Measurements from ENCODE around the gene NKAIN1.
"Not testable (repeated sequence)": the region's sequence is repeated elsewhere in the genome, so short reads cannot be mapped to it uniquely, and the experiment has no call there.

Gene NKAIN1

GRCh38 chr1:31239653-31240241 is at the start of gene NKAIN1:
NKAIN1 (minus strand) TSS chr1:31239887; CDS start chr1:31239547, 340 bp downstream.
- no peak for DNase-seq (ENCODE audit: low read depth in 3 of 3)

GRCh38 chr1:31289021-31289420 is 49.3 kb upstream of the NKAIN1 start:
- DNase-seq (ENCODE audit: low read depth in 3 of 3) = no peak

GRCh38 chr1:31287791-31288190 is 48.1 kb upstream of the NKAIN1 start:
- not testable (repeated sequence) for DNase-seq (ENCODE audit: low read depth in 3 of 3)

GRCh38 chr1:31282426-31282825 is 42.7 kb upstream of the NKAIN1 start:
- DNase-seq (ENCODE audit: low read depth in 3 of 3) = not testable (repeated sequence)

DNA sequence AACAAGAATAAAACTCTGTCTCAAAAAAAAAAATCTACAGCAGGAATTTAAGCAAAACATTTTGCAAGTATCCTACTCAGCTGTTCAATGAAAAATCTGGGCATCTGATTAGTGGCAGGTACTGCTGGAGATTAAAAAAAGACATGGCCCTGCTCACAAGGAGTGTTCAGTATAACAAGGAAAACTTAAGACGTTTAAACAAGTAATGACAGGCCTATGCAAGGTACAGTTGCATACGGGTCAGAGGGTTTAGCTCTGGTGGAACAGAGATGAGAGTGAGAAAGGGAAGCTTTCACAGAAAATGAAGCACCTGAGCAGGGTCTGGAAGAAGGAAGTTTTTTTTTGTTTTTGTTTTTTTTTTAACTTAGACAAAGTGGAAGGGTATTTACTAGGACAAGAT is 33.9 kb upstream of the NKAIN1 start:
- no peak for DNase-seq (ENCODE audit: low read depth in 3 of 3)

GRCh38 chr1:31272369-31272768 is 32.7 kb upstream of the NKAIN1 start:
- no peak for DNase-seq (ENCODE audit: low read depth in 3 of 3)

DNA sequence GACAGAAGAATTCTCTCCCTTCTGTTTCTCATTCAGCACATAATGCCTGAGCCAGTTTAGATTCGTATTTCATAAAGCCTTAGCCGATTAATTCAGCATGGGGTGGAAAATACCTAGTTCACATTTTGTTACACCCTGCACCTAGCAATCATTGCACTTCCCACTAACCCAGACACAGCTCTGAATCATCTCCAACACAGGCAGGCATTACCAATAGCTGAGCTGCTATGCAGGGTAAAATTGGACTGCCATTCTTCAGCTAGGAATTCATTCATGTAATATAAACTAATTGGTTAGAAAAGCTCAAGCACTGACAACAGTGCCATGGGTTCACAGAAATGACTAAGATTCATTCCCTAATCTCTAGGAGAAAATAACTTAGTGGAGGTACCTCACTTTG is 26.9 kb upstream of the NKAIN1 start:
- no peak for DNase-seq (ENCODE audit: low read depth in 3 of 3)

DNA sequence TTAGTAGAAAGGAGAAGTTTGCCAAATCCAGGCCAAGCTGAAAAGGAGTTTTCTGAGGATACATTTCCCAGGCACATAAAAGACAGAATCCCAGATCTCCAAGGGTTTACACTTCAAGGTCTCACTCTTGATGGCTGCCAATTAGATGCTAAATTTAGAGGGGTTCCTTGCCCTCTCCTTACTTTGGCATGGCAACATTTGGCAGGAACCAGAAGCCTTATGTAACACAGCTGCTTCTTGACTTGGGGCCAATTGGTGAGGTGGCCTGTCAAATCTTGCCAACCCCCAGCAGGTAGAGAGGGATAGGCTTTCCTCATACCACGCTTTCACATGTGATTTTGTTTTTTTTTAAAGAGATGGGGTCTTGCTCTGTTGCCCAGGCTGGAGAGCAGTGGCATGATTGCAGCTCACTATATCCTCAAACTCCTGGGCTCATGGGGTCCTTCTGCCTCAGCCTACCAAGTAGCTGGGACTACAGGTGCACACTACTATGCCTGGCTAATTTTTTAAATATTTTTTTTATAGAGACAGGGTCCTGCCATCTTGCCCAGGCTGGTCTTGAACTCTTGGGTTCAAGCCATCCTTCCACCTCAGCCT is 25.2 kb upstream of the NKAIN1 start:
- no peak for DNase-seq (ENCODE audit: low read depth in 3 of 3)

DNA sequence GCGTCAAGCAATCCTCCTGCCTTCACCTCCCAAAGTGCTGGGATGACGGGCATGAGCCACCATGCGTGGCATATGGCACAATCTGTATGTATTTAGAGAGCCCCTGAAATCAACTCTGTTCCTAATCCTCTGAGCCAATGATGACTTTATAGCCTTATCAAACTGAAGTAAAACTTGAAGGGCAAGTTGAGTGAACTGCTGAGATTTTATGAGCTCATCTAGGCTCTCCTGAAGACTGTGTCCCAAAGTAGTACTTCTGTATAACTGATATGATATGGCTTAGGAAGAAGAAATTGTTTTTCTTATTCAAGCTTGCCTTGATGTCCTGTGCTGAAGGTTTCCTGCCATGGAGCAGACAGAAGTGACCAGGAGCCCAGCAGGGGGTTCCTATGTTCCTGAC is 23.7 kb upstream of the NKAIN1 start:
- no peak for DNase-seq (ENCODE audit: low read depth in 3 of 3)

DNA sequence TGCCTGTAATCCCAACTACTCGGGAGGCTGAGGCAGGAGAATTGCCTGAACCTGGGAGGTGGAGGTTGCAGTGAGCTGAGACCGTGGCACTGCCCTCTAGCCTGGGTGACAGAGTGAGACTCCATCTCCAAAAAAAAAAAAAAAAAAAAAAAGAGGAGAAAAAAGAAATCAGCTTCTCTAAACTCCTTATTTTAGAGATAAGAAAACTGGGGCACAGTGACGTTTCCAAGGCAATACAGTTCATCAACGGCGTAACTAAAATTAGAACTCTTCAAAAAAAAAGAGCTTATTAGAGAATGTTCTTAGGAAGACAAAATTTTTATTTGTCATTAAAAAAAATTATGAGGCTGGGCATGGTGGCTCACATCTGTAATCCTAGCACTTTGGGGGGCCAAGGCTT is 22.7 kb upstream of the NKAIN1 start:
- not testable (repeated sequence) for DNase-seq (ENCODE audit: low read depth in 3 of 3)

DNA sequence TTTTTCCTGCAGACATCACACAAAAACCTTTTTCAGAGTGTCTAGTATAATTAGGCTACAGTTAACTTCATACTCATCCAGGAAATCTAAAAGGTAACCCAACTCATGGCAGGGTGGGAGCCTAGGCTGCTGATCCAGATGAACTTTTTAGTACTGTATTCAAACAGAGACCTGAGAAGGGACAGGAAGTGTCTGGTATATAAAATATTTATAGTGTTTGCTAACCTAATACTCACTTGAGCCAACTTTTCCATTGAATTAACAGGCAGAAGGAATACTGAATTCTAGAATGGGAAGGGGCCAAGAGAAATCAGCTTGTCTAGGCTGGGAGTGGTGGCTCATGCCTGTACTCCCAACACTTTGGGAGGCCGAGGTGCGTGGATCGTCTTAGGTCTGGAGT is 22.2 kb upstream of the NKAIN1 start:
- DNase-seq (ENCODE audit: low read depth in 3 of 3) = no peak

DNA sequence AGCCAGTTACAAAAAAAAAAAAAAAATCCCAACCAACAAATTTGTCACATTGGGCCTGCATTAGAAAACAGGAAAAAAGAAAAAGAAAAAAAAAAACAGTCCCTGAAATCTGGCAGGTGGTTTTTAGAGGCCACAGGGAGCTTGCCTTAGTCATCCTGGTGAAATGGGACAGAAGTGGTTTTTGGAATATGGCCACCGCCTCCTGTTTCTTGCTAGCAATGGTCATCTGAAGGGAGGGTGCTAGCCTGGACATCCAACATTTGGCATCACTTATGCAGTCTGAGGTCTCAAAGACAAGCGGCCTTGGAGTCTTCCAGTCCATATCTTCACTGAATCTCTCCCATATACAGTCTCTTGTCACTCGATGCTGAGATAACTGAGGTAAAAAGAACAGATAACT is 20.1 kb upstream of the NKAIN1 start:
- DNase-seq (ENCODE audit: low read depth in 3 of 3) = no peak

DNA sequence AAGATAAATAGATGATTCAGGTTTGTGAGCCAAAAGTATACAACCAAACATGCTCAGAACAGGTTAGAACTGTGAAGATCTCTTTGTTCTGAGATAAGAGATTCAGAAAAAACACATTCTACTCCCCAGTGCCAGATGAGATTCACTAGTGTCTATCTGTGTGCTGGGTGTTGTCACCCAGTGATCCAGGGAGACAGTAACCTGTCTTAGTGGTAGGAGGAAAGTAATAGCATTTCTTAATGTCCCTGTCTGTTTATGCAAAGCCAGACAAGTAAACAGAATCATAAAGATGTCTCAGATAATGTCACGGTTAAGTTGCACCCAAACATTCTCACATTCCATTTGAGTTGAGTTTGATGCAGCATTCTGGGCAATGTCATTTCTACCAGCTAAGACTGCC is 18.9 kb upstream of the NKAIN1 start:
- DNase-seq (ENCODE audit: low read depth in 3 of 3) = no peak

- no peak for DNase-seq (ENCODE audit: low read depth in 3 of 3)
Measured at GRCh38 chr1:31257213-31257612, 17.5 kb upstream of the NKAIN1 start.

GRCh38 chr1:31249854-31250253 is 10.2 kb upstream of the NKAIN1 start:
- DNase-seq (ENCODE audit: low read depth in 3 of 3) = no peak

DNA sequence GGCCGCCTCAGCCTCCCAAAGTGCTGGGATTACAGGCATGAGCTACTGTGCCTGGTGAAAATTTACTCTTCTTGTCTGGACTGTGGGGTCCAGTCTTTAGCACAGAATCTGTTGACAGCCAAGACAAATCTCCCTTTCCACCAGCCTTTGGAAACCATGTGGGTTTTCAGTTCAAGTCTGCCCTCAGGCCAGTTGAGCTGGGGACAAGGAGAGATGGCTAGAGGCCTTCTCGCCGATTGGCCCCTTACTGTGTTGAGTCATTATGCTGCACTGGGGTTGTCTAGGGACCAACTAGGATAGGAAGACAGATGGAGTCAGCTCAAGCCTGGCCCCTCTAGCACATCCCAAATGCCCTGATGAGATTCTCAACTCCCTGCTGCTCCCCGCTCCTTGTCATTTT is 8.6 kb upstream of the NKAIN1 start:
- no peak for DNase-seq (ENCODE audit: low read depth in 3 of 3)

DNA sequence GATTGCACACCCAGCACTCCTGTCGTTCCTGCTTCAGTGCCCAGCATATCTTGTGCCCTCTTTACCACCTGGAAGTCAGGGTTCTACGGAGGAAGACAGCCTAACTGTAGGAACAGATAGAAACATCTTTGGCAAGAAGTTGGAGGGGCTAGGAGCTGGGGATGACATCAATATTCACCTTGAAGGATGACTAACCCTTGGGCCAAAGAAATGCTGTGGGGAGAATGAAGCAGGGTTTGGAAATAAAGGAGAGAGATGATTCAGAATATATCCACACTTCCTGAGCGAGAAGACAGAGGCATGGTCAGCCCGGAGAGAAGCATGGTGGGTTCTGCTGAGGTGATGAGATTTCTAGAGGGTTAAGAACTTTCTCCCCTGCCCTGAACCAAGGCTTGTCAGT is 4.6 kb upstream of the NKAIN1 start:
- DNase-seq (ENCODE audit: low read depth in 3 of 3) = no peak

GRCh38 chr1:31243501-31244286 is 4.0 kb upstream of the NKAIN1 start:
- DNase-seq (ENCODE audit: low read depth in 3 of 3) = no peak

DNA sequence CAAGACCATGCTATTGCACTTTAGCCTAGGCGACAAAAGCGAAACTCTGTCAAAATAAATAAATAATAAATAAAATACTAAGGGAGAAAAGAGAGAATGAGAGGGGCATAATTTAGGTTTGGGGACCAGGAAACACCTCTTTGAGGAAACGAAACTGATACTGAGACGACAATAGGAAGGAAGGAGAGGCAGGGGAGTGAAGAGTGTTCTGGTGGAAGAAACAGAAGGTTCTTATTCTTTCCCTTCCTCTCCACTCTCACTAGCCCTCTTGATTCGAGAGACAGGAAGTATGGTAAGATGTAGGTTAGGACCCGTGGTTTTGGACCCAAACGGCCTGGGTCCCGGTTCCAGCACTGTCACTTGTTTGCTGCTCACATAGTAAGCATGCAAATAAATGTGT is 1.6 kb upstream of the NKAIN1 start:
- no peak for DNase-seq (ENCODE audit: low read depth in 3 of 3)

- no peak for DNase-seq (ENCODE audit: low read depth in 3 of 3)
Measured at GRCh38 chr1:31238986-31239613, 587 bp downstream of the NKAIN1 start.

- DNase-seq (ENCODE audit: low read depth in 3 of 3) = no peak
Measured at GRCh38 chr1:31238612-31238985, 1.1 kb downstream of the NKAIN1 start.

- no peak for DNase-seq (ENCODE audit: low read depth in 3 of 3)
Measured at GRCh38 chr1:31234870-31235269, 4.8 kb downstream of the NKAIN1 start.

Data from stimulated activated CD4-positive, alpha-beta T cell treated with anti-CD3 and anti-CD28 coated beads, TNF-alpha, amount 100 ng/mL, for 4 hours (primary cell).